Uterus (tissue), 4 donors: ENCODE measurements around the gene ITGB4. TPM values are rescaled to one million over a fixed set of nuclear protein-coding genes. Genes with fewer than 3 reads are reported as not detected.

Experiments used
- DNase-seq, 2 donors: peaks; one replicate each; pipeline ENCODE4 v3.0.0-alpha.2; 2019 to 2020
- H3K27ac ChIP-seq, 2 donors: fragments of 200-600 bp; sonication (generic); 1 replicate in 1 of 2; 2 replicates in 1 of 2; pipeline ENCODE4 v1.5.1; 2016 to 2018
- H3K27me3 ChIP-seq, 2 donors: fragments of 200-600 bp; sonication (generic); one replicate each; pipeline ENCODE4 v1.5.1; 2018 to 2019; ENCODE audit warnings: control low read depth in 1 of 2
- H3K36me3 ChIP-seq, 2 donors: fragments of 200-600 bp; sonication (generic); one replicate each; pipeline ENCODE4 v1.5.1; 2019; ENCODE audit warnings: control low read depth in 1 of 2
- H3K4me1 ChIP-seq, 2 donors: fragments of 200-600 bp; sonication (generic); one replicate each; pipeline ENCODE4 v1.5.1; 2018 to 2019; ENCODE audit warnings: control low read depth in 1 of 2
- H3K4me3 ChIP-seq, 2 donors: fragments of 200-600 bp; sonication (generic); 1 replicate in 1 of 2; 2 replicates in 1 of 2; pipeline ENCODE4 v1.5.1; 2018 to 2019; ENCODE audit warnings: mild to moderate bottlenecking in 1 of 2
- H3K9me3 ChIP-seq, 2 donors: fragments of 200-600 bp; sonication (generic); one replicate each; pipeline ENCODE4 v1.5.1; 2019; ENCODE audit warnings: control low read depth in 1 of 2
- POLR2A ChIP-seq, 2 donors: fragments of 450-650 bp; IDR thresholded peaks; one replicate each; pipeline ENCODE4 v1.6.1; 2016; ENCODE audit warnings: antibody characterized with exemption in 2 of 2, mild to moderate bottlenecking in 1 of 2, moderate library complexity in 1 of 2
- intact Hi-C: fragments of 100-400 bp; cut with DNase I; formaldehyde crosslinking; loops from one replicate; pipeline ENCODE4 v1.15.1; 2023; ENCODE audit warnings: low total_unique reads
- total RNA-seq, 4 donors: library from RNA; depleted of rRNA in 3 of 4; stranded (reverse); fragments of >200 nt in 3 of 4; gene quantifications; one replicate each; pipeline versions ENCODE4 v1.1.0 to v1.2.4, GENCODE V29; 2014 to 2023
- TF ChIP-seq, protein P1 (sequence below), 4 experiments: fragments of 200-600 bp in 2 of 4; fragments of 450-650 bp in 2 of 4; sonication (generic) in 2 of 4; IDR thresholded peaks; one replicate each; pipeline ENCODE4 v1.5.1; 2016 to 2019; ENCODE audit warnings: antibody characterized with exemption in 4 of 4, mild to moderate bottlenecking in 2 of 4, moderate library complexity in 1 of 4
- donor health status: DM: yes; HTN: yes; CAD: no.

Gene ITGB4
- 100 to 1,000 TPM in 1 of 4 donors, 10 to 100 TPM in 3; 38.0 to 100 (median 62.3) TPM for total RNA-seq

DNA sequence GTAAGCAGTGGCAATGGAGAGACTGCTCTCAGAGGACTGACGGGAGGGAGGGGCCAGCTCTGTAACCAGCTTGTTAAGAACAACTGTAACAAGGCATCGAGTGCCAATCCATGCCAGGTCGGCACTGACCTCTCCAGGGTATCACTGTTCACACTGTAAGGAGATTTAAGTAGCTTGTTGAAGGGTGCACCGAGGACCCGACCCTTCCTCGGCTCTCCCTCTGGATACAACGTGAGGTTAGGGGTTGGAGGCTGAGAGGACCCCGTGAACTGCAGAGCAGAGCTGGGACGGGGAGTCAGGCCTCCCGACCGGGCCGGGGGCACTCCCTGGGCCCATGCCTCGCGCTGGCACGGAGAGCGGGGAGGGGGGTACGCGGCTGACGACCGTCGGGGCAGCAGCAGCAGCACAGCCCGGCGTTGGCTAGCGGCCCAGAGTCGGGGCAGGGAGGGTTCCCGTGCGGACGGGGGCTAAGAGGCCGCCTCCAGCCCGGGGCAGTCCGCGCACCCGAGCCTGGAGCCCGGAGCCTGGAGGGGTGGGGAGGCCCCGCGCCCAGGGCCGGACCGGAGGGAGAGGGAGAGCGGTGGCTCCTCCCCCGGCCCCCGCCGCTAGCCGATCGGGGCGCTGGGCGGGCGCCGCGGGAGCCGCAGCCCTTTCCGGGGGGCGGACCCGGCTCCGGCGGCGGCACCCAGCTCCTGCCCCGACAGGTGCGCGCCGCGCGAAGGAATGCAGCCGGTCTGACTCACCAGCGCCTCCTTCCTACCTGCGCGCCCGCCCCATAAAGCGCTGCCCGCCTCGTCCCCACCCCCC is at the start of gene ITGB4:
TSS of gene ITGB4 (plus strand) at position 804 of the 807 bp plus-strand sequence. CDS start 3,245 bp downstream, outside the sequence.
- intact Hi-C loops, result no loop called here
- peaks cover 0 to 10% of the 10 kb centered on the region in 2 donors for H3K4me1 ChIP-seq
- no peaks in the 10 kb centered on the region for H3K36me3 ChIP-seq
- peak within 1 kb of the TSS; percentile 58 to 61 for H3K27ac ChIP-seq
- TF ChIP-seq, protein P1, sequence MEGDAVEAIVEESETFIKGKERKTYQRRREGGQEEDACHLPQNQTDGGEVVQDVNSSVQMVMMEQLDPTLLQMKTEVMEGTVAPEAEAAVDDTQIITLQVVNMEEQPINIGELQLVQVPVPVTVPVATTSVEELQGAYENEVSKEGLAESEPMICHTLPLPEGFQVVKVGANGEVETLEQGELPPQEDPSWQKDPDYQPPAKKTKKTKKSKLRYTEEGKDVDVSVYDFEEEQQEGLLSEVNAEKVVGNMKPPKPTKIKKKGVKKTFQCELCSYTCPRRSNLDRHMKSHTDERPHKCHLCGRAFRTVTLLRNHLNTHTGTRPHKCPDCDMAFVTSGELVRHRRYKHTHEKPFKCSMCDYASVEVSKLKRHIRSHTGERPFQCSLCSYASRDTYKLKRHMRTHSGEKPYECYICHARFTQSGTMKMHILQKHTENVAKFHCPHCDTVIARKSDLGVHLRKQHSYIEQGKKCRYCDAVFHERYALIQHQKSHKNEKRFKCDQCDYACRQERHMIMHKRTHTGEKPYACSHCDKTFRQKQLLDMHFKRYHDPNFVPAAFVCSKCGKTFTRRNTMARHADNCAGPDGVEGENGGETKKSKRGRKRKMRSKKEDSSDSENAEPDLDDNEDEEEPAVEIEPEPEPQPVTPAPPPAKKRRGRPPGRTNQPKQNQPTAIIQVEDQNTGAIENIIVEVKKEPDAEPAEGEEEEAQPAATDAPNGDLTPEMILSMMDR (IDR thresholded peaks at IDR 0.05), result no peak
- TF ChIP-seq POLR2A (IDR thresholded peaks at IDR 0.05), result peak in 1 of 2 donors; percentile 37
- H3K4me3 ChIP-seq, result peak within 1 kb of the TSS; percentile 18 to 29
- H3K9me3 ChIP-seq, result no peaks in the 10 kb centered on the region
- peaks cover 7 to 8% of the 10 kb centered on the region in 2 donors for H3K27me3 ChIP-seq
- DNase-seq, result peak in 1 of 2 donors; percentile 25

- Histone ChIP-seq H3K9me3 (no peaks in the 10 kb centered on the region), H3K4me1 (peaks cover 4 to 5% of the 10 kb centered on the region in 2 donors), H3K27me3 (no peaks in the 10 kb centered on the region), H3K36me3 (no peaks in the 10 kb centered on the region), H3K27ac (no peak overlapping the region), H3K4me3 (no peak overlapping the region)
- no peak for DNase-seq
- intact Hi-C loops, result no loop called here
- TF ChIP-seq, protein P1 (IDR thresholded peaks at IDR 0.05), result no peak
- TF ChIP-seq POLR2A (IDR thresholded peaks at IDR 0.05), result no peak
Observed at GRCh38 chr17:75672011-75672410, 49.2 kb upstream of the ITGB4 start.

DNA sequence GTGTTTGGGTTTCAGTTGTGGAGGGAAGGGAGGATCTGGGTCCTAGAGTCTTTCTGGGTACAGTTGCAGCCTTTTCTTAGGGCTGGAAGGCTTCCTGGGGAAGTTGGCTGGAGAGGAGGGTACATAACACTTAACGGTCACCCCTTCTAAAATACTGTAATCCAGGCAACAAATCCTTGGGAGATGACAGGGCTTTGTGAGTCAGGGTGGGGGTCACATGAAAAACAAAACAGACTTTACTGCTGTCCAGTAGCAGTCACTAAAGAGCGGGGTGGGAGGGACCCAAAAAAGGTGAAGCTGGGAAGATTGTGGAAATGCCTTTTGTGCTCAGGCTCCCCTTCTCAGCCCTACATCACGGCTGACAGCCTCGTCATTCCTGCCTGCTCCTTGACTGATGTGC is 47.8 kb upstream of the ITGB4 start:
- Histone ChIP-seq H3K36me3 (no peaks in the 10 kb centered on the region), H3K27ac (no peak overlapping the region), H3K4me3 (no peak overlapping the region), H3K27me3 (no peaks in the 10 kb centered on the region), H3K4me1 (peaks cover 0 to under 1% of the 10 kb centered on the region in 2 donors), H3K9me3 (no peaks in the 10 kb centered on the region)
- intact Hi-C loops, result no loop called here
- TF ChIP-seq POLR2A (IDR thresholded peaks at IDR 0.05), result no peak
- TF ChIP-seq, protein P1 (IDR thresholded peaks at IDR 0.05), result no peak
- no peak for DNase-seq

DNA sequence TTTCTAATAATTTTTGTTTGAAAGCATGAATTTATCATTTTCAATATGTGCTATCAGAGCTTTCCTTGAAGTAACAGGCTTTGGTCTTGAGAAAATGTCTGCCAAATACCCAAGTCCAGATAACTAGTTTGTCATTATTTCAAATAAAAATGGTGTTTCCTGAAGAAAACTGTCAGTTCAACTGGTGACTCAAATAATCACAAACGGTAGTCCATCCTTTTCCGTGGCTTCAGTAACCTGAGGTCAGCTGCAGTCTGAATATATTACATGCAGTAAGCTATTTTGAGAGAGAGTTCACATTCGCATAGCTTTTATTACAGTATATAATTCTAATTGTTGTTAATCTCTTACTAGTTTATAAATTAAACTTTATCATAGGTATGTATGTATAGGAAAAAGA is 44.8 kb upstream of the ITGB4 start:
- TF ChIP-seq, protein P1 (IDR thresholded peaks at IDR 0.05), result no peak
- TF ChIP-seq POLR2A (IDR thresholded peaks at IDR 0.05), result no peak
- Histone ChIP-seq H3K4me3 (no peak overlapping the region), H3K36me3 (no peaks in the 10 kb centered on the region), H3K9me3 (no peaks in the 10 kb centered on the region), H3K27ac (no peak overlapping the region), H3K27me3 (no peaks in the 10 kb centered on the region), H3K4me1 (no peaks in the 10 kb centered on the region)
- intact Hi-C loops, result no loop called here
- DNase-seq, result no peak

DNA sequence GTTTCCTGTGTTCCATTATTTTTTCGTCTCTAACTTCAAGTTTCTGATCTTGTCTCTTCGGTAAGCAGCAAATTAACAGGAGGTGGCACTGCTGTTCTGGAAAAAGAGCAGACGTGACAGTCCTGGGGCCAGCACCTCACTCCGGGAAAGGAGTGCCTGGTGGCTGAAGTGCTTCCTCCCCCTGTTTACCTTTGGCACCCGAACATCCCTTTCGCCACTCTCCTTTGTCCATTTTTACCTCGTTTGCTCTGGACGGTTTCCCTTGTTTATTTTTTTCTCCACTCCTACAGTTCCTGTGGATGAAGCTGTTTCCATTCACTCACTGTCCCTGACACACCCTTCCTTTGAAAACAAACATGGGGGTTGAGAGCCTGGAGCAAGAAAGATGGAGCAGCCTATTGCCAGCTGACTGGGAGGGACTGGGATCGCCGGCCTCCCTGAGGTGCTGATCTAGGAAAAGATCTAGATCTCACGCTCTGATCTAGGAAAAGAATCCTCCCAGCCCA is 41.5 kb upstream of the ITGB4 start:
- H3K4me1 ChIP-seq, result peaks cover 0 to 2% of the 10 kb centered on the region in 2 donors
- intact Hi-C loops, result no loop called here
- no peak for TF ChIP-seq POLR2A (IDR thresholded peaks at IDR 0.05)
- TF ChIP-seq, protein P1 (IDR thresholded peaks at IDR 0.05), result peak in 3 of 4 experiments; percentile 22 to 52 (median 51)
- no peaks in the 10 kb centered on the region for H3K27me3 ChIP-seq
- H3K4me3 ChIP-seq, result no peak overlapping the region
- peak overlapping the region; percentile 15 to 71 for H3K27ac ChIP-seq
- H3K36me3 ChIP-seq, result no peaks in the 10 kb centered on the region
- no peaks in the 10 kb centered on the region for H3K9me3 ChIP-seq
- peak in 1 of 2 donors; percentile 59 for DNase-seq
